Uterus (tissue), 2 donors: ENCODE data around the gene ATP1A2.

ENCODE experiments used
- CTCF ChIP-seq, 4 experiments: fragments of 200-600 bp in 2 of 4; fragments of 450-650 bp in 2 of 4; sonication (generic) in 2 of 4; IDR thresholded peaks; one replicate each; pipeline ENCODE4 v1.5.1; 2016 to 2019; ENCODE audit warnings: antibody characterized with exemption in 4 of 4, mild to moderate bottlenecking in 2 of 4, moderate library complexity in 1 of 4
- POLR2A ChIP-seq, 2 donors: fragments of 450-650 bp; IDR thresholded peaks; one replicate each; pipeline ENCODE4 v1.6.1; 2016; ENCODE audit warnings: antibody characterized with exemption in 2 of 2, mild to moderate bottlenecking in 1 of 2, moderate library complexity in 1 of 2

- TF ChIP-seq CTCF (IDR thresholded peaks at IDR 0.05) (no peak), POLR2A (IDR thresholded peaks at IDR 0.05) (no peak)
Measured at GRCh38 chr1:160167580-160167979, 52.0 kb downstream of the ATP1A2 start.
